GM18499 (cell line): ENCODE results near the gene CEP170B.
"Not testable (repeated sequence)": the region's sequence is repeated elsewhere in the genome, so short reads cannot be mapped to it uniquely, and the experiment has no call there.

Experiments used
- ATAC-seq: cut with Tn5 transposase; IDR thresholded peaks from one replicate; pipeline ENCODE4 v1.9.1; 2021; ENCODE audit warnings: moderate number of reproducible peaks; ENCODE audit not compliant: insufficient read depth, unreplicated experiment

CEP170B gene

DNA sequence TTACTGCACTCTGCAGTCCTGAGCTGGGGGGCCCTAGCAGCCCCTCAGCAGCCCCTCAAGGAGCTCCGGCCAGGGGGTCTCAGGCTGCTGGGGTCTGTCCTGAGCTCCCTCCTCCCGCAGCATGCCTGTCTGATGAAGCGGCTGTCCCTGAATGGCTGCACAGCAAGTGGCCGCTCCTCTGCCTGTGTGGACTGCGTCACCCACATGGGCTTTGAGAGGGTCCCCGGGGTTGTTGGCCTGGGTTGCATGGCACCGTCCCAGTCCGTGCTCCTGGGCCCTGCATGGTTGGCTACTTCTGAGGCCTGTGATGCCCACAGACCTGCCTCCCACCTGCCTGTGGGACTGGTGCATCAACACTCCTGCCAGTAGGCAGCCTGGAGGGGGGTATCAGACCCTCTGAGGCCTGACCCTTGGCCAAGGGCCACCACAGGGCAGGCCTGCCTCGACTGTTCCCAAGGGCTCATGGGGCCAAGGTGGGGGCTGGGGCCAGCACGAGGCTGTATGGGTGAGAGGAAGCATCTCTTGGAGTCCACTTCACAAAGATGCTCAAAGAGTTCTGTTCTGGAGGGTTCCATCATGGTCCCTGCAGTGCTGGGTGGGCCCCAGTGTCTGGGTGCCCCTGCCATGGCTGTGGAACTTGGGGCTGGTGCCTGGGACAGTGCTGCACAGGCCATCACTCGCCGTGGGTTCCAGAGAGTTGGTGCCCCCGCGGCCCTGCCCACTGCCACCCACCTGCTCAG, 12.2 kb downstream of the CEP170B start:
- ATAC-seq = no peak

DNA sequence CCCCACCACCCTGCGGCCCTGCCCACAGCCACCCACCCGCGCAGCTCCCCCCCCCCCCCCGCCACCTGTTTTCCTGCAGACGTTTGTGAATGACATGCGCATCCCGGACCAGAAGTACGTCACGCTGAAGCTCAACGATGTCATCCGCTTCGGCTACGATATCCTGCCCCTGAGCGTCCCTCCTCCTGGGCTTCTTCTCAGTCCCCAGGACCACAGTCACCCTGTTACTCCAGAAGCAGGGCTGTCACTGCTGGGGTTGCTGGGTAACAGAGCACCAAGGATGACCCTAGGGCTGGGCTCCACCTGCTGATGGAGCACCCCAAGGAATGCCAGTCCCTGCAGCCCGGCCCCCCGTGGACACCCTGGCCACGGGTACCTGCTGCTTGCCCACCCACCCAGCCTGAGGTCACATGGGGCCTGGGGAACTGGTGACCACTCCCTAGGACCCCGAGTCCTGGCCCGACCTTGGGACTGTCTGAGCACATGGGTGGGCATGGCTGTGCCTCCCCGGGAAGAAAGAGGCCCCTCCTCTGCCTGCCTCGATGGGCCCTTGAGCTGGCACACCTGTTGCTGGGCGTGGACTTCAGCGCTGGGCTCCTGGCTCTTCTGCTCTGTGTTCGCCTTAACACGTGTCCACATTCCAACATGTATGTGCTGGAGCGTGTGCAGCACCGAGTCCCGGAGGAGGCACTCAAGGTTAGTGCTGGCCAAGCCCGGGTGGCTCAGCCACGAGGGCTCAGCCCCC, 12.9 kb downstream of the CEP170B start:
- no peak for ATAC-seq

DNA sequence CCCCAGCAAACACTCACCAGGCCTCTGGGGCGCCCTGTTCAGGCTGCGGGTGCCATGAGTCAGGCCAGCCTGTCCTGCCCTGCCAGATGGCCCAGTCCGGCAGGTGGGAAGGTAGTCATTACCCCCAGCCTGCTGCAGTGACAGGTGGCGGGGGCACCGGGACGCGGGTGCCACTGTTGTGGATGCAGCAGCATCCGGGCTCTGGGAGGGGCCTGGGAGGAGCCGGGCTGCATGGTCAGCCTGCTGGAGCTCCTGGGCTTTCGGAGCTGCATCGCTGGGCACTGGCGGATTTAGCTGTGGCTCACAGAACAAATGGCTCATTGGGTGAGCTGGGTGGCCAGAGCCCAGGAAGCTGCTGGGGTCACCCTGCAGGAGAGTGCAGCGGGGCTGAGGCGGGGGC, 13.5 kb downstream of the CEP170B start:
- no peak for ATAC-seq

DNA sequence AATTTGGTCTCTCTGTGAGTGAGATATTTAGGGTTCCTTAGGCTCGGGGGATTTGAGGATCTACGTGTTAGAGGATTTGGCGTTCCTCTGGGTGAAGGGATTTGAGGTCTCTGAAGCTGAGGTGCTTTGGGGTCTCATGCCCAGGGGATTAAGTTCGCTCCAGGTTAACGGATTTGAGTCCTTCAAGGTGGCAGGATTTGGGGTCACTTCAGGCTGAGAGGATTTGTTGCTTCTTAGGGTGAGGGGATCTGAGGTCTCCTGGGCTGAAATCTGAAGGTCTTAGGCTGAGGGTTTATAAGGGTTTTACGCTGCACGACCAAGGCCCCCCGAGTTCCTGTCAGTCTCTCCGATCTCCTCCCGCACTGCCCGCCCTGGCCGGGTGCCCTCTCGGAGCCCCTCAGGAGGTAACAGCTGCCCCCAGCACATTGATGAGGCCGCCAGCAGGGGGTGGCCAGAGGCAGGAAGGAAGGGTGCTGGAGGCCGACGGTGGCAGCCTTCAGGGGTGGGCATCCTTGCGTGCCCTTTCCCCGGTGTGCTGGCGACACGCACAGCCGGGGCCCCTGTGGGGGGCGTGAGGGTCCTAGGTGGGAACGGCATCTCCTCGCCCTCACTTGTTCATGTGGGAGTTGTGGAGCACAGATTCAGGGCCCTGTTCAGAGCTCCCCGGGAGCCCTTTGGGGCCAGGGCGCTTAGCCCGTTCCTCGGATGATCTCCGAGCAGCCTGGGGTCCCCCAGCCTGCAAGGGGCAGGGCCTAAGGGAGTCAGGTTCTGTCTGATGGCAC, 14.3 kb downstream of the CEP170B start:
- no peak for ATAC-seq

DNA sequence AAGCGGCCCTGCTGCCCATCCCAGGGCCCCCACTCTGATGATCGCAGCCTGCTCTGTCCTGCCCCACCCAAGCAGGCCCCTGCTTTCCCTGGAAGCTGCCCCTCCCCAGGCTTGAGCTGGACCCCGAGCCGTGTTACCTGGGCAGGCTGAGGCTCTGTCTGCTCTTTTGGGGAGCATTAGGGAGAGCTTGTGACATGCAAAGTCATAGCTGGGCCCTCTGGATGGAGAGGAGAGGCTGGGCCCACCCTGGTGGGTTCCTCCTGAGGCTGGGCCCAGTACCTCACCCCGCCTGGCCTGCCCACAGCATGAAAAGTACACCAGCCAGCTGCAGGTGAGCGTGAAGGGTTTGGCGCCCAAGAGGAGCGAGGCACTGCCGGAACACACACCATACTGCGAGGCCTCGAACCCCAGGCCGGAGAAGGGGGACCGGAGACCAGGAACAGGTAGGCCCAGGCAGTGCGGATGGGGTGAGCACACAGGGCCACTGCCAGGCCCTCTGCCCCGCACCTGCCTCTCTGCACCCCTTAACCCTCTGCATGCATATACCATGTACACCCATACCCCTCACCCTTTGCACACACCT, 15.0 kb downstream of the CEP170B start:
- ATAC-seq = no peak

DNA sequence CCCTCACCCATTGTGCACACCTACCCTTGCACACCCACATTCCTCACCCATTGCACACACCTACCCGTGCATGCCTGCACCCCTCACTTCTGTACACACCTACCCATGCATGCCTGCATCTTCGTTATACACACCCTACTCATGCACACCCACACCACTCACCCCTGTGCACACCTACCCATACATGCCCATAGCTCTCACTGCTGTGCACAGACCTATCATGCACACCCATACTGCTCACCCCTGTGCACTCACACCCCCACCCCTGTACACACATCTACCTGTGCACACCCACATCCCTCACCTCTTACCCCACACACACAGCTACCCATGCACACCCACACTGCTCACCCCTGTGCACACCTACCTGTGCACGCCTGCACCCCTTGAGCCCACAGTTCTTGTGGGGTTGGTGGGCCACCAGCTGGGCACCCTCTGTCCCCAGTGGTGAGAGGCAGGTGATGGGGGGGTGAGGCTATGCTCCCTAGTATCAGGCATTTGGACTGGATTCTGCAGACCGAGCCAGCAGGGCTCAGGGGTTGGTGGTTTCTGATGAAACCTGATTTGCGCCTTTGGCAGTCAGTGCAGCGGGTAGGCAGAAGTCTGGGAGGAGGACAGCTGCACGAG, 15.6 kb downstream of the CEP170B start:
- ATAC-seq = no peak

DNA sequence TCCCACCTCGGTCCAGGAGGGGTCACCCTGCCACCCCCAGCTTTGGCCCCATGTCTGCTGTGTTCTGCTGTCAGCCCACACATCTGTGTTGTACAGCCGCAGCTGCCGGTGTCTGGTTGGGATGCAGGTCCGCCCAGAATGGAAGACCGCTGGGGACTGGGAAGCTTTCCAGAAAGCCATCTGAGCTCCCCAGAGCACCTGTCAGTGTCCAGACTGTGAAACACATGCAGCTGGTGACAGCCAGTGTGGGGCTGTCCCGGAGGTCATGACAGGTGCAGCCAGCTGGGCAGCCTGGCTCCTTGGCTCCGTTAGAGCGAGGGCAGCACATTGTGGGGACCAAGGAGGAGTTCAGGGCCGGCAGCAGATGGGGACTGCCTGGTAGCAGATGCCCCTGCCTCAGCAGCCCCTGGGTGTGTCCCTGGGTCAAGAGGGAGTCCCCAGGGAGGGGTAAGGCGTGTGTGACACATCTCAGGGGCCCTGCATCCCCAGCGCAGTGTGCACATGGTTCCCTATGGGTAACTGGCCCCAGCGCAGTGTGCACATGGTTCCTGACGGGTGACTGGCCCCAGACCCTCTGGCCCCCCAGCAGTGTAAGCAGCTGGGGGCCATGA, 16.4 kb downstream of the CEP170B start:
- no peak for ATAC-seq

DNA sequence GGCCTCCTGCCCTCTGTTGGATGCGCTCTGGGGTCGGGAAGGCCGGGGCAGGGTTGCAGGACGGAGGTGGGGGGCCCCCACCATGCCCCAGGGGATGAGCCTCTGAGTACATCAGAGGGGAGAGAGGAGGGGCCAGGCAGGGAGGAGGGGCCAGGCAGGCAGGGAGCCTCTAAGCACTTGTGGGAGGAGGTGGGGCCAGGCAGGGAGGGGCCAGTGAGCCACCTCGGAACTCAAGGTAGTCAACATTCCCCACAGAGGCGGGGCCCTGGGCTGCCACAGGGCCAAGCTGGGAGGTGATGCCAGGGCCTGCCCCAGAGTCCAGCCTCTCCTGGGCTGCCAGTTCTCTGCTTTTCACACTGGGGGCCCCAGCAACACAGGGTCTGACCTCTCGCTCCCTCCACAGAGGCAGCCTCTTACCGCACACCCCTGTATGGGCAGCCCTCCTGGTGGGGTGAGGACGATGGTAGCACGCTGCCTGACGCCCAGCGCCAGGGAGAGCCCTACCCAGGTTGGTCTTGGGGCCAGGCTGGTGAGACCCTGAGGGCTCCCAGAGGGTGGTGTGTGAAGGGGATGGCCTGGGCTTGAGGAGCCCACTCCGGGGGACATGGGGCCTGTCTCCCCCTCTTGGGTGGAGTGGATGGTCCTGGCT, 17.4 kb downstream of the CEP170B start:
- ATAC-seq = no peak

DNA sequence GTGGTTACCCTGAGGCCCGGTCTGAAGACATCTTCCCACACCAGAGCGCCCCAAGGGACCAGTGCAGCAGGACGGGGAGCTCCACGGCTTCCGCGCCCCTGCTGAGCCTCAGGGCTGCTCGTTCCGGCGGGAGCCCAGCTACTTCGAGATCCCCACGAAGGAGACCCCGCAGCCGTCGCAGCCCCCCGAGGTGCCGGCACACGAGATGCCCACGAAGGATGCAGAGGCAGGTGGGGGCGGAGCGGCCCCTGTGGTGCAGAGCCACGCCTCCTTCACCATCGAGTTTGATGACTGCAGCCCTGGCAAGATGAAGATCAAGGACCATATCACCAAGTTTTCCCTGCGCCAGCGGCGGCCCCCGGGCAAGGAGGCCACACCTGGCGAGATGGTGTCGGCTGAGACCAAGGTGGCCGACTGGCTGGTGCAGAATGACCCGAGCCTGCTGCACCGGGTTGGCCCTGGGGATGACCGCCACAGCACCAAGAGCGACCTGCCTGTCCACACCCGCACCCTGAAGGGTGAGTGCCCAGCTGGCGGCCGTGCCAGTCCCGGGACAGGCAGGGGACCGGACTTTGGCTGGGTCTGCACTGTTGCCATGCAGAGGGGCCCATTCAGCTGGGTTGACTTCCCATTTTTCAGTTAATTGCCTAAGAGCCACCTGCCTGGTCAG, 18.1 kb downstream of the CEP170B start:
- no peak for ATAC-seq

DNA sequence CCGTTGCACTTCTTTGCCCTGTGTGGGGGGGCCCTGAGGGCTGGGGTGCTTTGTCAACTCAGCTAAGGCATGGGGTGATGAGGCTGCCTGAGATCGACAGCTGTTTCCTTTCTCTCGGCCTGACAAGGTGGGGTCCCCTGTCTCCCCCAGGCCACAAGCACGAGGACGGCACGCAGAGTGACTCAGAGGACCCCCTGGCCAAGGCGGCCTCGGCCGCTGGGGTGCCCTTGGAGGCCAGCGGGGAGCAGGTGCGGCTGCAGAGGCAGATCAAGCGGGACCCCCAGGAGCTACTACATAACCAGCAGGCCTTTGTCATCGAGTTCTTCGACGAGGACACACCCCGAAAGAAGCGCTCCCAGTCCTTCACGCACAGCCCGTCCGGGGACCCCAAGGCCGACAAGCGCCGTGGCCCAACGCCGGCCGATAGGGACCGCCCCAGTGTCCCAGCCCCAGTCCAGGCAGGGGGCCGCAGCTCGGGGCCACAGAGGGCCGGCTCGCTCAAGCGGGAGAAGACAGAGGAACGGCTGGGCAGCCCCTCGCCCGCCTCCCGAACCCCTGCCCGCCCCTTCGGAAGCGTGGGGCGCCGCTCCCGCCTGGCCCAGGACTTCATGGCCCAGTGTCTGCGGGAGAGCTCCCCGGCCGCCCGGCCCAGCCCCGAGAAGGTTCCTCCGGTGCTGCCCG, 18.8 kb downstream of the CEP170B start:
- ATAC-seq = no peak

DNA sequence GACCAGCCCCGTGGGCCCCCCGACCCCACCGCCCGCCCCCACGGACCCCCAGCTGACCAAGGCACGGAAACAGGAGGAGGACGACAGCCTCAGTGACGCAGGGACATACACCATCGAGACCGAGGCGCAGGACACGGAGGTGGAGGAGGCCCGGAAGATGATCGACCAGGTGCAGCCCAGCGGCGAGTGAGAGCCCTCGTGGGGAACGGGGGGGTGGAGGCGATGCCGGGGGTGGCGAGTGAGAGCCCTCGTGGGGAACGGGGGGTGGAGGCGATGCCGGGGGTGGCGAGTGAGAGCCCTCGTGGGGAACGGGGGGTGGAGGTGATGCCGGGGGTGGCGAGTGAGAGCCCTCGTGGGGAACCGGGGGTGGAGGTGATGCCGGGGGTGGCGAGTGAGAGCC, 19.3 kb downstream of the CEP170B start:
- not testable (repeated sequence) for ATAC-seq

DNA sequence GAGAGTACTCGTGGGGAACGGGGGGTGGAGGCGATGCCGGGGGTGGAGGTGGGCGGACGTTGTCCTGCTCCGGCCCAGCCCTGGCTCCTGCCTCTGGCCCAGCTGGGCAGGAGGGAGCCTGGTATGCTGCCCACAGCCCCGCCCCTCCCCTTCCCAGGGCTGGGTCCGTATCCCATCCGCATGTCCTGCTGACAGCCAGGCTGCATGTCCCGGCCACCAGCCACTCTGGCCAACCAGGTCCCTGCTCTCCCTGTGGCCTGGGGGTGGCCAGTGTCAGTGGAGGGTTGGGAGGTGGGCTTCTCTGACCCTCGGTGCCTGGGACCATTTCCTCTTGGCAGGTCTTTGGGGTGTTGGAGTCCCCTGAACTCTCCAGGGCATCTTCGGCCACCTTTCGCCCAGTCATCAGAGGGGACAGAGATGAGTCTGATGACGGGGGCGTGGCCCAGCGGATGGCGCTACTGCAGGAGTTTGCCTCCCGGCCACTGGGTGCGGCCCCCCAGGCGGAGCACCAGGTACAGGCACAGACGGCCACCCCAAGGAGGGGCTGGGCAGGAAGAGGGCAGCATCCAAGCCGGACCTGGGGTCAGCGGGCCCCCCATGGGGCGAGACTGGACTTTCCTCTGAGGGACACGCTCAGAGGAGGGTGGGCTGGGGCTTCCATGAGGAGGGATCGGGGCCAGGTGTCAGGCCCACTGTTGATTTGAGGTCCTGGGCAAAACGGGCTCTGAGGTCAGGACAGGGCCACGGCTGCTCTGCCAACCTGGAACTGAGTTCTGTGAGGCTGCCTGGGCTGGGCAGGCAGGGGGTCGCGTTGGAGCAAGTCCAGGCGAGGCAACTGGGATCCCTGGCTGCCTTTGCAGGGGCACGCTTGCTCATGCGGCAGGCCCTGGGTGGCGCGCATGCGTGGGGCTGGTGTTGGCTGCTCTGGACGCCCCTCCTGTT, 20.2 kb downstream of the CEP170B start:
- no peak for ATAC-seq

DNA sequence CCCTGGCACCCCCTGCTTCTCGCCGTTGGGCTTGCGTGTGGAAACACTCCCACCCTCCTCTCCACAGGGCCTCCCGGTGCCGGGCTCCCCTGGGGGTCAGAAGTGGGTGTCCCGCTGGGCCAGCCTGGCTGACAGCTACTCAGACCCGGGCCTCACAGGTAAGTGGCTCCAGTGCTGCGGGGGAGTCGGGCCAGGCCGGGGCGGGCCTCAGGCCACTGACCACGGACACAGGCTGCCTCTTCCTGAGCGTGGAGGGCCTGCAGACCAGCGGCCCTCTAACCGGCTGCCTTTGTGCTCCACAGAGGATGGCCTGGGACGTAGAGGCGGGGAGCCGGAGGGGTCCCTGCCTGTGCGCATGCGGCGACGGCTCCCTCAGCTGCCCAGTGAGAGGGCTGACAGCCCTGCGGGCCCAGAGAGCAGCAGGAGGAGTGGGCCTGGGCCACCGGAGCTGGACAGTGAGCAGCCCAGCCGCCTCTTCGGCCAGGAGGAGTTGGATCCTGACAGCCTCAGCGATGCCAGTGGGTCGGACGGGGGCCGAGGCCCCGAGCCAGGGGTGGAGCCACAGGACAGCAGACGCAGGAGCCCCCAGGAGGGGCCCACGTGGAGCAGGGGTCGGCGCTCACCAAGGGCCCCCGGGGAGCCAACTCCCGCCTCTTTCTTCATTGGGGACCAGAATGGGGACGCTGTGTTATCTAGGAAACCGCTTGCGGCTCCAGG, 21.1 kb downstream of the CEP170B start:
- ATAC-seq = no peak

DNA sequence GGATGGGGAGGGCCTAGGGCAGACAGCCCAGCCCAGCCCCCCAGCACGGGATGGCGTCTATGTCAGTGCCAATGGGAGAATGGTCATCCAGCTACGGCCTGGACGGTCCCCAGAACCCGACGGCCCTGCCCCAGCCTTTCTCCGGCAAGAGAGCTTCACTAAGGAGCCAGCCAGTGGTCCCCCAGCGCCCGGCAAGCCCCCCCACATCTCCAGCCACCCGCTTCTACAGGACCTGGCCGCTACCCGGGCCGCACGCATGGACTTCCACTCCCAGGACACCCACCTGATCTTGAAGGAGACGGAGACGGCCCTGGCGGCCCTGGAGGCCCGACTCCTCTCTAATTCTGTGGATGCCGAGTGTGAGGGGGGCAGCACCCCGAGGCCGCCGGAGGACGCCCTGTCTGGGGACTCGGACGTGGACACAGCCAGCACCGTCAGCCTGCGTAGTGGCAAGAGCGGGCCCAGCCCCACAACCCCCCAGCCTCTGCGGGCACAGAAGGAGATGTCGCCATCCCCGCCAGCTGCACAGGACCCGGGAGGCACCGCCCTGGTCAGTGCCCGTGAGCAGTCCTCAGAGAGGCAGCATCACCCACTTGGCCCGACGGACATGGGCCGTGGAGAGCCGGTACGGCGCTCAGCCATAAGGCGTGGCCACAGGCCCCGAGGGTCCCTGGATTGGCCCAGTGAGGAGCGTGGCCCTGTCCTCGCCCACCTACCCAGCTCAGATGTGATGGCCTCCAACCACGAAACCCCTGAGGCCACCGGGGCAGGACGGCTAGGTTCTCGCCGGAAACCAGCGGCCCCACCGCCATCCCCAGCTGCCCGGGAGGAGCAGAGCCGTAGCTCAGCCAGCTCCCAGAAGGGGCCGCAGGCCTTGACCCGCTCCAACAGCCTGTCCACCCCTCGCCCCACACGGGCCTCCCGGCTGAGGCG, 21.9 kb downstream of the CEP170B start:
- no peak for ATAC-seq

DNA sequence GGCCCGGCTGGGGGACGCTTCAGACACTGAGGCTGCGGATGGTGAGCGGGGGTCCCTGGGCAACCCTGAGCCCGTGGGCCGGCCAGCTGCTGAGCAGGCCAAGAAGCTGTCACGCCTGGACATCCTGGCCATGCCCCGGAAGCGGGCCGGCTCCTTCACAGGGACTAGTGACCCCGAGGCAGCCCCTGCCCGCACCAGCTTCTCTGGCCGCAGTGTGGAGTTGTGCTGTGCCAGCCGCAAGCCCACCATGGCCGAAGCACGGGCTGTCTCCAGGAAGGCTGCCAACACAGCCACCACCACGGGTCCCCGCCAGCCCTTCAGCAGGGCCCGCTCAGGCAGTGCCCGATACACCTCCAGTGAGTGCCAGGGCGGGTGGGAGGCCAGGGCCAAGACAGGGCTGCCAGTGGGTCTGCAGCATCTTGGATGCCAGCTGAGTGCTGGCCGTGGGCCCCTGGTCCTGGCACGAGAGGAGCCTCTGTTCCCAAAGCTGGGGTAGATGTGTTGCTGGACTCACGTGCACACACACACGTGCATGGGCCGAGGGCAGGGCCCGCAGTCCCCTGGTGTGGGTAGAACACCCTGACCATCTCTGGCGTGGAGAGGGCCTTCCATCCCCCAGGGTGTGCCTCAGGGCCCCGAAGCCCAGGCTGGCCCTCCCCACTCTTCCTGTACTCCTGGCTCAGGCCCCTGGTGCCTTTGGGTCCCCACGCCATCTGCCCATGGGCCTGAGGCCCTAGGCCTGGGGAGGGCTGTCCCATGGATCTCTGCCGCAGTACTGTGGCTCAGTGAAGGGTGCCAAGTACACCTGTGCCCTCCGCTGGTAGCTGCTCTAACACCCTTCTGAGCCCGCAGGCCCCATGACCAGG, 22.8 kb downstream of the CEP170B start:
- ATAC-seq = no peak
